Renal cortex interstitium (tissue), 11 donors: ENCODE measurements around the gene RELA. TPM values are rescaled to one million over a fixed set of nuclear protein-coding genes. Genes with fewer than 3 reads are reported as not detected.
"Not testable (repeated sequence)": the region's sequence is repeated elsewhere in the genome, so short reads cannot be mapped to it uniquely, and the experiment has no call there.

Experiments
- DNase-seq, 11 donors: peaks; one replicate each; pipeline ENCODE4 v3.0.0-alpha.2; 2013; ENCODE audit warnings: low read depth in 9 of 11, low spot score in 4 of 11; ENCODE audit errors: extremely low read depth in 1 of 11
- polyA plus RNA-seq, 3 donors: library from polyadenylated mRNA; unstranded; fragments of 120-200 nt; gene quantifications; one replicate each; pipeline ENCODE4 v1.2.1, GENCODE V29; 2013; ENCODE audit not compliant: insufficient read length in 3 of 3

Gene RELA
- polyA plus RNA-seq, 3 donors: 49.5 to 61.3 (median 55.8) TPM

- DNase-seq: not testable (repeated sequence)
Observed at GRCh38 chr11:65691847-65692246, 29.1 kb upstream of the RELA start.

- DNase-seq: no peak
Observed at GRCh38 chr11:65685981-65686380, 23.3 kb upstream of the RELA start.

- not testable (repeated sequence) for DNase-seq
Observed at GRCh38 chr11:65683480-65683879, 20.8 kb upstream of the RELA start.

- DNase-seq: no peak
Observed at GRCh38 chr11:65680192-65680743, 17.6 kb upstream of the RELA start.

- DNase-seq: no peak
Observed at GRCh38 chr11:65672982-65673381, 10.3 kb upstream of the RELA start.

GRCh38 chr11:65672180-65672860, 9.6 kb upstream of the RELA start:
- DNase-seq: no peak

- DNase-seq: peak in 2 of 11 donors; percentile 31 to 33
Observed at GRCh38 chr11:65663639-65664200, 1.0 kb upstream of the RELA start.

- no peak for DNase-seq
Observed at GRCh38 chr11:65662247-65662798, 393 bp downstream of the RELA start.

GRCh38 chr11:65661599-65662246, 993 bp downstream of the RELA start:
- DNase-seq: no peak

- not testable (repeated sequence) for DNase-seq
Observed at GRCh38 chr11:65660908-65661307, 1.8 kb downstream of the RELA start.

GRCh38 chr11:65660038-65660437, 2.7 kb downstream of the RELA start:
- DNase-seq: no peak

- DNase-seq: no peak
Observed at GRCh38 chr11:65658174-65659021, 4.3 kb downstream of the RELA start.

- no peak for DNase-seq
Observed at GRCh38 chr11:65657426-65657825, 5.3 kb downstream of the RELA start.

- DNase-seq: no peak
Observed at GRCh38 chr11:65655570-65656332, 7.0 kb downstream of the RELA start.

GRCh38 chr11:65654375-65655349, 8.1 kb downstream of the RELA start:
- DNase-seq: no peak

- no peak for DNase-seq
Observed at GRCh38 chr11:65653229-65654225, 9.2 kb downstream of the RELA start.
